NCI-H69 (cell line): ENCODE measurements around the gene SLC41A1.
A peak's percentile ranks its signal among the peaks of the same experiment; 100 is the strongest.

Experiments used
- DNase-seq: peaks from one replicate; lab custom pipeline; 2025; lab: John Stamatoyannopoulos, UW

SLC41A1 gene

GRCh38 chr1:205822397-205822796 is 9.4 kb upstream of the SLC41A1 start:
- no peak for DNase-seq

- DNase-seq = no peak
These were observed 5.0 kb upstream of the SLC41A1 start for GRCh38 chr1:205817988-205818387.

GRCh38 chr1:205817364-205817763 is 4.4 kb upstream of the SLC41A1 start:
- DNase-seq = no peak

GRCh38 chr1:205813755-205814058 is 709 bp upstream of the SLC41A1 start:
- no peak for DNase-seq

DNA sequence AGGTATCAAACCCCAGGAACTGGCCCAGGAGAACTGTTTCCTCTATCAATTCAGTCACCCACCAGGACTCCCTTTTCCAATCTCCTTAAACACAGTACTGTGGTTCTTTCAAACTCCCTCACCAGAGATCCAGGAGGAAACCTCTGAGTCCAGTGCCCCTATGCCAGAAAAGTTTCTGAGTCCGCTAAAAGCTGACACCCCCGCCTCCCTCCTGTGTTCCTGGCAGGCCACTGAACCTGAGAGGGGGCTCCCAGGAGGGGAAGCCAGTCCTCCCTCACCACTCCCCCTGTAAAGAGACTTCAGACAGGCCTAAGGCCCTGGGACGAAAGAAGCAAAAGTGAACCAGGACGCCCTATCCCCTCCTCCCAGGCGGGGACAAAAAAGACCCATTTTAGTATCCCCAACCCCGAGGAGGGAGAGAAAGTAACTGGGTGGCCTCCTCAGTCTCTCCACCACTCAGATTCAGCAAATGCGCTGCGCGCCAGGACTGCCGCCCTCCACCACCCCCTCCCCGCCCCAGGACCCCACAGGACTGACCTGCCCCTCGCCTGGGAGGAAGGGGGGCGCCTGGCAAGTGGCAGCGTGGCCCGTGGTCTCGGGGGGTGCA is 624 bp downstream of the SLC41A1 start:
- DNase-seq = peak; percentile 62

DNA sequence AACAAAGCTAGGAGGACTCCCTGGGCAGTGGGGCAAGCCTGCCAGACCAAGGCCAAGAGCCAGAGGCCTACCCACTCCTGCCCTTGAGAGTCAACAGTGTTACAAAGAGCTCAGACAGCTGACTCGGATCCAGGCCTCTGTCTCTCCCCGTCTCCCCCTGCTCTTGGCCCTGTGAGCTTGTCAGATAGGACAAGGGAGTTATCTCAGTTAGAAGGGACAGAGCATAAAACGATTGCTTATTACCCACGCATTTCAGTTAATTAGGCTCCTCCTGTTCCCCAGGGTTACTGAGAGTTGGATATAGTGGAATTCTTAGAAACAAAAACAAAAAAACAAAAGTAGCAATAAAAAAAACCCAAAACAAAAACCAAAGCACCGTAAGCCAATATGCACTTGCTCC is 1.3 kb downstream of the SLC41A1 start:
- DNase-seq = no peak

GRCh38 chr1:205810448-205811157 is 2.4 kb downstream of the SLC41A1 start:
- no peak for DNase-seq

- no peak for DNase-seq
These were observed 3.1 kb downstream of the SLC41A1 start for GRCh38 chr1:205809942-205810345.

DNA sequence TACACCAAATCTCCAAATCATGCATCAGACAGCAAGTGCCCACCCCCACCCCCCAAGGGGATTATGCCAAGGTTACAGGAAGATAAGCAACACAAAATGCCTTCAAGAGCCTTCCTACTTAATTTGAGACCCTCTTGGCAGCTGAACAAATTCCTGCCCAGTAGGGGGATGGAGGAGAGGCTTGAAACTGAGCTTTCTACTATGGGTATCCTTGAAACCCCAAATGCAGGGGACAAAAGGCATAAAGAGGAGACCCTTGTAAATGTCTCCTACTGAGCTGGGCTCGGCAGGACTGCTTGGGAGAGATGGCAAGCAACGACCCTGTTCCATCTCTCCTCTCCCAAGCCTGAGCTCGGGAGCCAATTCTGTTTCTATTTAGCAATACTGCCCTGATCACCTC is 3.5 kb downstream of the SLC41A1 start:
- no peak for DNase-seq

DNA sequence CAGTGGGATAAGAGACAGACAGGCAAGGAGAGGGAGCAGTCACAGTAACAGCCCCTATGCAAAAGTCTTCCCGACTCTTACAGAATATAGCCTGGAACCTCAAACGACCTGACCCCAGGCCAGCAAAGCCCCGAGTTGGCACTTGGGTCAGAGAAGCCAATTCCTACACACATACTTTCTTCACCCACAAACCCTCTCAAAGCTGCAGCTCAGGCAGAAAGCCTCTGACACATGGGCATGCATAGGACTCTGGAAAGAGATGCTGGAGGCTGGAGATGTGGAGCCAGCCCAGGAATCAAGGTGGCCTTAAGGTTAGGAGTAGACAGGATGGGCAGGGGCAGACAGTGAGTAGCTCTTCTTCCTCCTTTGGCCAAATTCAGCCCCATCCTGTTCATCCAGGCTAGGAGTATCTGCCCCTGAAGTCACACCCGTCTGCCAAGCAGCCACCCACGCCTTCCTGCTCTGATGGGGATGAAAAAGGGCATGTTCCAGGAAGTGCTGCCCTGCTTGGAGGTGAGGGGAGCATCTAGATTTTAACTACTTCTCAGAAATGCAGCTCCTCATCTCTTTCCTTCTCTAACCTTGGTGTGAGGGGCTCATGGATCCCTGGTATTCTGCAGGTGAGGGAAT is 7.8 kb downstream of the SLC41A1 start:
- no peak for DNase-seq

DNA sequence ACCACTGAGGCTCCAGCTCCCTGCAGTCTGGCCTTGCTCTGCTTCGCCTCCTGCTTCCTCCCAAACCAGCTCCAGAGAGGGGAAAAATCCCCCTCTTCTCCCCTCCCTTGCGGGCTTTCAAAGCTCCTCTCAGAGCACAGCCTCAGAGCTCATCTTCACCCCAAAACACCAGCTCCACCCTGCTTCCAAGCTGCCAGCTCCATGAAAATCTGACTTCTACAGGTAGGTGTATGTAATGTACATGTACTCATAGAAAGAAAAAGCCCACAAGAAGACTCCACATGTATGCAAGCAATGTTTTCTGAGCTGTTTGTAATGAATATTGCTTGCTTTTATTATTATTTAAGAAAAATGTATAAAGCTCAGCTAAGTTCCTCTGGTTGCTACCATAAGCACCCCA is 8.4 kb downstream of the SLC41A1 start:
- no peak for DNase-seq

- DNase-seq = no peak
These were observed 9.0 kb downstream of the SLC41A1 start for GRCh38 chr1:205803986-205804385.

- no peak for DNase-seq
These were observed 10.9 kb downstream of the SLC41A1 start for GRCh38 chr1:205802060-205802459.

DNA sequence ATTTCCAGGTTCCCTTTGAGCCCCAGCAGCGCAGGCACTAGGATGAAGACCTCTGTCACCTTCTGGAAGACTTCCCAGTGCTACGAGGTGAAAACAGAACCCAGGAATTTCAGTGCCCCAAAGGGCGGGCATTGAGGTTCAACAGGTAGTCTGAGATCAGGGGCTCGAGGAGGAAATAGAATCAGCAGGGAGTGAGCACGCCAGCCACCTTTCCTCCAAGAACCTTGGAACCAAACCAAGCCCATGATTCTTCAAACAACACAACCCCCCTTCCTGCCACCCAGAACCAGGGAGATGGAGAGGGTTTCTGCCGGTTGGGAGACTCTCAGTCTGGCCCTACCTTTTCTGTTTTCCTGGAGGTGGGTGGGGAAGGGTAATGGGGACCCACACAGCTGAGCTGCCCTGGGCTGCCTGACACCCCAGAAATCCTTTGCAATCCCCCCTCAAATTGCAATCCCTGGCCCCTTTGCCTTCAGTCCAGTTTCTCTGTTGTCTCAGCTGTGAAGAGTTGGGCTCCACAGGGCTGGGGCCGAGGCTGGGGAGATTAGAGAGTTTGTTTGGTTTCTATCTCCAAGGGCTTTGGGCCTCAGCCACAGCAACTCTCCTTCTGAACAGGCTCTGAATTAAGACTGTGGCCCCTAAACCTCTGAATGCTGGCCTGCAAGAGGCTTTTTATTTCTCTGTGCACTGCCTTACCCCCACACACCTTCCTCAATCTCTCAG is 11.9 kb downstream of the SLC41A1 start:
- DNase-seq = peak; percentile 82

GRCh38 chr1:205800427-205800826 is 12.6 kb downstream of the SLC41A1 start:
- DNase-seq = peak; percentile 58

DNA sequence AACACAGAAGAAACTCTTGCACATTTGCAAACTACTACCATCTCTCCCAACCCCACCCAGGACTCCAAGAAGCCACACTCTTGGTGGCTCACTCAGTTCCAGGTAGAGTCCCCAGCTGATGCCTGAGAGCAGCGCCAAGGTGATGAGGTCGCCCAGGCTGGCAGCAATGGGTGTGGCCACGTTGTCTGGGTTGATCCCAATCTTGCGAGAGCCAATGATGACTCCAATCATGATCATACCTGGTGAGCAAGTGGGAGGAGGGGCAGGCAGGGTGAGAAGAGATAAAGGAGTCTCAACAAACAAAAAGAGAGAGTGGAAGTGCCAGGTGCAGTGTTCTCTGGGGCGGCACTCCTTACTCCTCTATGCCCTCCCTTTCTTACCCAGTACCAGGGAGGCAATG is 14.4 kb downstream of the SLC41A1 start:
- DNase-seq = peak; percentile 47

- DNase-seq = no peak
These were observed 15.8 kb downstream of the SLC41A1 start for GRCh38 chr1:205797168-205797567.

DNA sequence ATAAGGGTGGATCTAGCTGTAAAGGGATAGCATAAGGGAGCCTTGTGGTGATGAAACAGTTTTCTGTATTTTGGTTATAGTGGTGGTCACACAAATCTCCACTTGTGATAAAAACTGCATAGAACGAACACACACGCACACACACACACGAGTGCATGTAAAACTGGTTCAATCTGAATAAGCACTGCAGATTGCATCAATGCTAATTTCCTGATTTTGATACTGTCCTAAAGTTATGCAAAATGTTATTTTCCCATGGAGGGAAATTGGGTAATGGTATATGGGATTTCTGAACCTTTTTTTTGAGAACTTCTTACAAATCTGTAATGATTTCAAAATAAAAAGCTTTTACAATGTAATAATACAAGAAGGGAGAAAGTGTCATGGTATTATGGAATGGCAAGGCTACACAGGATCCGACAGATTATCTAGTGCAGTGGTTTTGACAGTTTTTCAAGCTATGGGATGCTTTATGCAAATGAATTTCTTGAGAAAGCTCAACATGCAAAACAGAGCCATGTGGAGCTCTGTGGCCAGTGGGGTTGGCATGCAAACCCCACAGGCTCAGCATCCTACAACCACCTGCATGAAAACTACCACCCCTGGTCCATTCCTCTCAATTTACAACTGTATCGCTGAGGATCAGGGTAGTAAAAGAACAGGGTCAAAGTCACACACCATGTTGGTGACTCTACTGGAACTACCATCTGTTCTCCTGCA is 18.8 kb downstream of the SLC41A1 start:
- no peak for DNase-seq

- no peak for DNase-seq
These were observed 19.9 kb downstream of the SLC41A1 start for GRCh38 chr1:205792961-205793673.

DNA sequence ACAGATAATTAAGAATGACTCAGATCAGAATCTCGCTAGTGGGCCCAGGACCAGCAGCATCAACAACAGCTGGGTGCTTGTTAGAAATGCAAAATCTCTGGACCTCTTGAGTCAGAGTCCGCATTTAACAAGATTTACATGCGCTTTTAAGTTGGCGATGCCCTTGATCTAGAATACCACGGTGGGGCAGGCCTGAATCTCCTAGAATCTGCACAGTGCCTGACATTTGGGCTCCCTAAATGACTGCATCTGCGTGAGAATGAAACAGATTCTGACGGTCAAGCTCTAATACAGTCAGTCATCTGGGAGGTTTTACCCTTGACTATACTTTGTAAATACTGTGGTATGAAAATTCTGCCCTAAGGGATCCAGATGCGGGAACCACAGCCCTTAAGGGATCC is 20.5 kb downstream of the SLC41A1 start:
- no peak for DNase-seq

DNA sequence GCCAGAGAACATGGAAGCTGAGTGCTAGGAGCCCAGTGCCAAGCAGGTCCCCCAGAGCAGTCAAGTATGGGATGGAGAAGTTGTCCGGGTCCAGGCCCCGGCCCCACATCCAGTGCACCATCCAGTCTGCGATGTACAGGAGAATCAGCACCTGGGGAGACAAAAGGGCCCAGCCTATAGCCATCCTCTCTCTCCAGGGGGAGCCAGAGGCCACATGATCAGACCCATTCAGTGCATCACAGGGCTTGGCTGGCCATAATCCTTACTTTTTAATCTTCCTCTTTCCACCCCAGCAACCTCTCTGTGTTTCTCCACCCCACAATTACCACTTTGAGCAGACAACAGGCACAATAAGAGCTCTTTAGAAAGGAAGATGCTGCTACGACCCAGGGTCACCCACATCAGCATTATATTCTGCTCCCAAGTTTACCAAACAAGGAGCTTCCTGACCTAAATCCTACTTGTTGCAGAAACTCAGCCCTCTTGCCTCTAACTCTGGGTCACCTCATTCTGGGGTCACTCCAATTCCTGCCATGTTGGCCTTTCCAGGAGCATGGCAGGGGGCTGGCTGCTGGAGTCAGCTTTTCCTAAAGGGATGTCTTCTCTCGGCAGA is 21.3 kb downstream of the SLC41A1 start:
- peak; percentile 71 for DNase-seq
